ENCODE results near the gene TBL1Y.

Gene TBL1Y

GRCh38 chrY:7092836-7093235 lies 182.3 kb downstream of the TBL1Y start:
- DNase-seq, result no peak

- DNase-seq, result no peak
Measured at GRCh38 chrY:7094365-7094764, 183.9 kb downstream of the TBL1Y start.

GRCh38 chrY:7097021-7097420 lies 186.5 kb downstream of the TBL1Y start:
- no peak for DNase-seq

- DNase-seq, result no peak
Measured at GRCh38 chrY:7099742-7100141, 189.2 kb downstream of the TBL1Y start.

GRCh38 chrY:7102680-7103079 lies 192.2 kb downstream of the TBL1Y start:
- DNase-seq, result no peak

- no peak for DNase-seq
Measured at GRCh38 chrY:7107179-7107578, 196.7 kb downstream of the TBL1Y start.

GRCh38 chrY:7110086-7110485 lies 199.6 kb downstream of the TBL1Y start:
- no peak for DNase-seq

GRCh38 chrY:7115871-7116270 lies 205.4 kb downstream of the TBL1Y start:
- DNase-seq, result no peak

- DNase-seq, result no peak
Measured at GRCh38 chrY:7122202-7122601, 211.7 kb downstream of the TBL1Y start.

- no peak for DNase-seq
Measured at GRCh38 chrY:7125136-7126056, 214.9 kb downstream of the TBL1Y start.

- no peak for DNase-seq
Measured at GRCh38 chrY:7128211-7128610, 217.7 kb downstream of the TBL1Y start.
